ENCODE data around the gene TNFRSF8.

GRCh38 chr1:12186679-12186985 is 123.5 kb downstream of the TNFRSF8 start:
- TF ChIP-seq CTCF (IDR thresholded peaks at IDR 0.05 in 4 of 5, conservative IDR thresholded peaks at IDR 0.05 in 1 of 5) (no peak), POLR2A (IDR thresholded peaks at IDR 0.05) (no peak)
